PC-9 (cell line): ENCODE measurements around the gene TOPBP1. TPM values are rescaled to one million over a fixed set of nuclear protein-coding genes. Genes with fewer than 3 reads are reported as not detected.

Source experiments
- BruUV-seq: library from RNA; stranded (reverse); fragments of 400-500 nt; replicated peaks from 2 replicates; lab custom pipeline; 2021; lab: Mats Ljungman, UMichigan
- CTCF ChIA-PET: fragments of 300-600 bp; sonication (Branson Sonifier 250); formaldehyde crosslinking; loops from one replicate; lab custom pipeline; 2022; ENCODE audit warnings: antibody characterized with exemption; lab: Charles Lee
- POLR2A ChIA-PET: fragments of 300-600 bp; sonication (Branson Sonifier 250); formaldehyde crosslinking; loops from one replicate; lab custom pipeline; 2022; ENCODE audit warnings: antibody characterized with exemption; ENCODE audit not compliant: unreplicated experiment; lab: Charles Lee
- DNase-seq, 2 experiments: peaks; one replicate each; pipeline versions ENCODE4 v3.0.0 to v3.0.0-alpha.2; 2015 to 2022; ENCODE audit warnings: mixed read lengths in 1 of 2
- H2AFZ ChIP-seq: fragments of 200-600 bp; sonication (generic); 2 replicates; pipeline ENCODE4 v1.8.1; 2017; ENCODE audit warnings: antibody characterized with exemption
- H3F3A ChIP-seq: fragments of 200-600 bp; sonication (generic); 2 replicates; pipeline ENCODE4 v1.8.1; 2017; ENCODE audit warnings: antibody characterized with exemption, mild to moderate bottlenecking, low read depth; ENCODE audit not compliant: insufficient read depth
- H3K27ac ChIP-seq: fragments of 200-600 bp; sonication (generic); 2 replicates; pipeline ENCODE4 v1.6.1; 2016; ENCODE audit warnings: mixed run types
- H3K27me3 ChIP-seq: fragments of 200-600 bp; sonication (generic); 2 replicates; pipeline ENCODE4 v1.6.1; 2016; ENCODE audit warnings: low read depth, mixed run types; ENCODE audit not compliant: insufficient read depth
- H3K36me3 ChIP-seq: fragments of 200-600 bp; sonication (generic); 2 replicates; pipeline ENCODE4 v1.6.1; 2016; ENCODE audit warnings: low read depth, mixed run types
- H3K4me1 ChIP-seq: fragments of 200-600 bp; sonication (generic); replicated peaks from 2 replicates; pipeline ENCODE4 v1.6.1; 2016; ENCODE audit warnings: mixed run types; ENCODE audit not compliant: insufficient read depth
- H3K4me2 ChIP-seq: fragments of 200-600 bp; sonication (generic); 2 replicates; pipeline ENCODE4 v1.6.1; 2017; ENCODE audit warnings: mixed run types
- H3K4me3 ChIP-seq: fragments of 200-600 bp; sonication (generic); 2 replicates; pipeline ENCODE4 v1.6.1; 2016; ENCODE audit warnings: mixed run types
- H3K79me2 ChIP-seq: fragments of 200-600 bp; sonication (generic); 2 replicates; pipeline ENCODE4 v1.6.1; 2017; ENCODE audit warnings: low read depth, mixed run types
- H3K9me2 ChIP-seq: fragments of 200-600 bp; sonication (generic); 2 replicates; pipeline ENCODE4 v1.8.1; 2017; ENCODE audit warnings: mild to moderate bottlenecking; ENCODE audit not compliant: insufficient read depth
- H3K9me3 ChIP-seq: fragments of 200-600 bp; sonication (generic); 2 replicates; pipeline ENCODE4 v1.8.1; 2016; ENCODE audit warnings: low read depth; ENCODE audit not compliant: insufficient read depth
- H4K20me1 ChIP-seq: fragments of 200-600 bp; sonication (generic); 2 replicates; pipeline ENCODE4 v1.8.1; 2017; ENCODE audit not compliant: insufficient read depth
- EZH2 ChIP-seq: fragments of 200-600 bp; sonication (generic); IDR thresholded peaks from 2 replicates; pipeline ENCODE4 v1.8.0; 2017; ENCODE audit warnings: antibody characterized with exemption, low read depth
- intact Hi-C: fragments of 100-400 bp; cut with micrococcal nuclease; formaldehyde crosslinking; loops from one replicate; pipeline ENCODE4 v1.10.0; 2022; ENCODE audit not compliant: unreplicated experiment
- total RNA-seq: library from RNA; stranded (reverse); gene quantifications from 2 replicates; pipeline ENCODE4 v1.2.3, GENCODE V29; 2021
- TF ChIP-seq, protein P1 (sequence below): fragments of 200-600 bp; sonication (generic); conservative IDR thresholded peaks from 2 replicates; pipeline ENCODE4 v1.6.1; 2017; ENCODE audit warnings: mixed run types, antibody characterized with exemption, mild to moderate bottlenecking, moderate library complexity

The TOPBP1 gene
- total RNA-seq, 1 experiment from 2014 or later, result 52.2 TPM

DNA sequence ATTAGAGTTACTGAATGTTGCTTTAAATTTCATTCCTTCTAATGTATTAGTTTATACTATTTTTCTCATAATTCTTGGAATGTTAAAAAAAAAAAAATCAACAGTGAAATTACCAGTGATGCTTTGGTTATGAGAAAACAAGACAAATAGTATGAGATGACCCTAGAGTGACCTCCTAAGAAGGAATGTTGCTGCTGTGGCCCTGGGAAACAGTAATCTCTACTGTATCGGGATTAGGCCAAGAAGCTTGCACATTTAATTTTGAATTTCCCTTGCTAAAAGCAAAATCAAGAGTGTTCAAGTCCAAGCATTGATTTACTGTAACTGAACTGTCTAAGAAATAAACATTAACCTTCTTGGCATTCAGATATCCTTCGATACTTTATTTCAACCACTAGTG, 18.1 kb downstream of the TOPBP1 start:
- H3K27ac ChIP-seq, result no peak overlapping the region
- intact Hi-C loops, result loop anchor here (5.0 kb wide), 1 partner anchor 51 kb away; no protein-coding TSS in a partner anchor

DNA sequence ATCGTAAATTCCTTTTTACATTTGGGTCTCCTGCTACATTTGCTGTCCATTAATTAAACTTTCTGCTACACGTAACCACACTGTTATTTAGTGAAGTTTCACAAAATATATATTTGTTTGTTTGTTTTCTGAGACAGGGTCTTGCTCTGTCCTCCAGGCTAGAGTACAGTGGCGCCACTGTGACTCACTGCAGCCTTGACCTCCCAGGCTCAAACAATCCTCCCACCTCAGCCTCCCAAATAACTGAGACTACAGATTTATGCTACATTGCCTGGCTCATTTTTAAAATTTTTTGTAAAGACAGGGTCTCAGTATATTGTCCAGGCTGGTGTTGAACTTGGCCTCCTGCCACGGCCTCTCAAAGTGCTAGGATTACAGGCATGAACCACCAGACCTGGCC, 20.5 kb downstream of the TOPBP1 start:
- peaks cover 15% of the 10 kb centered on the region for H3K4me1 ChIP-seq
- H3K9me2 ChIP-seq, result no peaks in the 10 kb centered on the region
- intact Hi-C loops, result loop anchor here (5.0 kb wide), 1 partner anchor 49 kb away; no protein-coding TSS in a partner anchor
- DNase-seq, result no peak
- no TSS peak for BruUV-seq
- ChIA-PET CTCF (no interaction called here), POLR2A (no interaction called here)
- no peaks in the 10 kb centered on the region for H4K20me1 ChIP-seq
- peaks cover 47% of the 10 kb centered on the region for H3K36me3 ChIP-seq
- no peaks in the 10 kb centered on the region for H3K9me3 ChIP-seq
- H3K4me3 ChIP-seq, result no peak overlapping the region
- H3K4me2 ChIP-seq, result no peak overlapping the region
- H3K79me2 ChIP-seq, result no peaks in the 10 kb centered on the region
- TF ChIP-seq, protein P1, sequence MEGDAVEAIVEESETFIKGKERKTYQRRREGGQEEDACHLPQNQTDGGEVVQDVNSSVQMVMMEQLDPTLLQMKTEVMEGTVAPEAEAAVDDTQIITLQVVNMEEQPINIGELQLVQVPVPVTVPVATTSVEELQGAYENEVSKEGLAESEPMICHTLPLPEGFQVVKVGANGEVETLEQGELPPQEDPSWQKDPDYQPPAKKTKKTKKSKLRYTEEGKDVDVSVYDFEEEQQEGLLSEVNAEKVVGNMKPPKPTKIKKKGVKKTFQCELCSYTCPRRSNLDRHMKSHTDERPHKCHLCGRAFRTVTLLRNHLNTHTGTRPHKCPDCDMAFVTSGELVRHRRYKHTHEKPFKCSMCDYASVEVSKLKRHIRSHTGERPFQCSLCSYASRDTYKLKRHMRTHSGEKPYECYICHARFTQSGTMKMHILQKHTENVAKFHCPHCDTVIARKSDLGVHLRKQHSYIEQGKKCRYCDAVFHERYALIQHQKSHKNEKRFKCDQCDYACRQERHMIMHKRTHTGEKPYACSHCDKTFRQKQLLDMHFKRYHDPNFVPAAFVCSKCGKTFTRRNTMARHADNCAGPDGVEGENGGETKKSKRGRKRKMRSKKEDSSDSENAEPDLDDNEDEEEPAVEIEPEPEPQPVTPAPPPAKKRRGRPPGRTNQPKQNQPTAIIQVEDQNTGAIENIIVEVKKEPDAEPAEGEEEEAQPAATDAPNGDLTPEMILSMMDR, result no peak
- TF ChIP-seq EZH2, result no peak
- no peak overlapping the region for H3K27ac ChIP-seq
- peaks cover 17% of the 10 kb centered on the region; the same call in 1 of the 2 replicates for H3F3A ChIP-seq
- H3K27me3 ChIP-seq, result no peaks in the 10 kb centered on the region
- no peak overlapping the region for H2AFZ ChIP-seq

More for the DNA sequence above, 18.1 kb downstream of the TOPBP1 start:
- Histone ChIP-seq H3K9me3 (no peaks in the 10 kb centered on the region), H2AFZ (no peak overlapping the region), H4K20me1 (0 out of 2 replicates have a peak, but pooled peaks cover 4% of the 10 kb centered on the region), H3K4me2 (no peak overlapping the region), H3F3A (peaks cover 17% of the 10 kb centered on the region; the same call in 1 of the 2 replicates), H3K4me1 (peaks cover 15% of the 10 kb centered on the region), H3K79me2 (no peaks in the 10 kb centered on the region), H3K27me3 (no peaks in the 10 kb centered on the region), H3K36me3 (peaks cover 27% of the 10 kb centered on the region), H3K9me2 (no peaks in the 10 kb centered on the region), H3K4me3 (no peak overlapping the region)
- ChIA-PET POLR2A (no interaction called here), CTCF (no interaction called here)
- DNase-seq, result no peak
- TF ChIP-seq, protein P1, result no peak
- no peak for TF ChIP-seq EZH2
- no TSS peak for BruUV-seq

DNA sequence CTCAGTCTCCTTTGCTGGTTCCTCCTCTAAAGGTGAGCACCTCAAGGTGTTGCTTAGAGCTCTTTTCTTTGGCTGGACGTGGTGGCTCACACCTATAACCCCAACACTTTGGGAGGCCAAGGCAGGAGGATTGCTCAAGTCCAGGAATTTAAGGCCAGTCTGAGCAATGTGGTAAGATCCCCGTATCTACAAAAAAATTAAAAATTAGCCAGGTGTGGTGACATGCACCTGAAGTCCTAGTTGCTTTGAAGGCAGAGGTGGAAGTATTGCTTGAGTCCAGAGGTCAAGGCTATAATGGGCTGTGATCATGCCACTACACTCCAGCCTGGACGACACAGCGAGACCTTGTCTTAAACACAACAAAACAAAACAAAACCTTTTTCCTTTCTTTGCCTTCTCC, 28.3 kb downstream of the TOPBP1 start:
- H3K79me2 ChIP-seq, result 0 out of 2 replicates have a peak, but pooled peaks cover 3% of the 10 kb centered on the region
- no peaks in the 10 kb centered on the region for H3K4me1 ChIP-seq
- TF ChIP-seq, protein P1, result no peak
- no peak for TF ChIP-seq EZH2
- no peaks in the 10 kb centered on the region for H3K9me2 ChIP-seq
- BruUV-seq, result no TSS peak
- H3K4me2 ChIP-seq, result no peak overlapping the region
- no peak for DNase-seq
- intact Hi-C loops, result no loop called here
- H4K20me1 ChIP-seq, result 0 out of 2 replicates have a peak, but pooled peaks cover 5% of the 10 kb centered on the region
- POLR2A ChIA-PET, result interaction anchor here (0.6 kb wide), 1 partner anchor 1192 kb away, joined by 4 read pairs; no protein-coding TSS in a partner anchor
- H2AFZ ChIP-seq, result no peak overlapping the region
- CTCF ChIA-PET, result no interaction called here
- H3K4me3 ChIP-seq, result no peak overlapping the region
- H3K9me3 ChIP-seq, result no peaks in the 10 kb centered on the region
- no peak overlapping the region for H3K27ac ChIP-seq
- H3F3A ChIP-seq, result no peaks in the 10 kb centered on the region
- no peaks in the 10 kb centered on the region for H3K27me3 ChIP-seq
- H3K36me3 ChIP-seq, result peaks cover 41% of the 10 kb centered on the region
